ENCODE measurements around the gene AKT1.
A peak's percentile ranks its signal among the peaks of the same experiment; 100 is the strongest.

AKT1 gene

DNA sequence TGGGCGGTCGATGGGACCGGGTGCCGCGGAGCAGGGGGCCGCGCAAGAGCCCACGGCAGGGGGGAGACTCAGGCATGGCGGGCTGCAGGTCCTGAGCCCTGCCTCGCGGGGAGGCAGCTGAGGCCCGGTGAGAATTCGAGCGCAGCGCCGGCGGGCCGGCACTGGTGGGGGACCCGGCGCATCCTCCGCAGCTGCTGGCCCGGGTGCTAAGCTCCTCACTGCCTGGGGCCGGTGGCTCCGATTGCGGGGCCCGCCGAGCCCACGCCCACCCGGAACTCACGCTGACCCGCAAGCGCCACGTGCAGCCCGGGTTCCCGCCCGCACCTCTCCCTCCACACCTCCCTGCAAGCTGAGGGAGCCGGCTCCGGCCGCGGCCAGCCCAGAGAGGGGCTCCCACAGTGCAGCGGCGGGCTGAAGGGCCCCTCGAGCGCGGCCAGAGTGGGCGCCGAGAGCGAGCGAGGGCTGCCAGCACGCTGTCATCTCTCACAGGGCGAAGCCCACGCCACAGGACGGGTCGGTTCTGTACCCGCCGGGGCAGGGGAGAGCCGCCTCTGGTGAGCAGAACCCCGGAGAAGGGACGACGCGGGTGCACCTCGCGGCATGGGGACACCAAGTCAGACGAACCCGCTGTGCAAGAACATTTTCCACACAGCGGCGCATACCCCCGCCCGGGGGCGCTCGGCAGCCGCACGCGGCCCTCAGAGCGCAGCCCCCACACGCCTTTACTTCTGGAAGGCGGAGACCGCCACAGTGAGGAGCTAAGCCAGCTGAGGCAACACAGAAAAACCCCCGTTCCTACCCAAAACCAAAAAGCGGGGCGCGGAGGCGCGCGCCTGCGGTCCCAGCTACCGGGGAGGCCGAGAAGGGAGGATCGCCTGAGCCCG lies 43.8 kb downstream of the AKT1 start:
- no peak for DNase-seq

DNA sequence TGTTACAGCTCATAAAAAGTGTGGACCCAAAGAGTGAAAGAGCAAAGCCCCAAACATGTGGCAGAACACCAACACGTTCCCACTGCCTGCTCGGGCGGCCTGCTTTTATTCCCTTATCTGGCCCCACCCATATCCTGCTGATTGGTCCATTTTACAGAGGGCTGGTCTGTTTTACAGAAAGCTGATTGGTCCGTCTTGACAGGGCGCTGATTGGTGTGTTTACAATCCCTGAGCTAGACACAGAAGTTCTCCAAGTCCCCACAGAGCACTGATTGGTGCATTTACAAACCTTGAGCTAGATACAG lies 44.8 kb downstream of the AKT1 start:
- DNase-seq = peak in 1 of 5 donors; percentile 20

DNA sequence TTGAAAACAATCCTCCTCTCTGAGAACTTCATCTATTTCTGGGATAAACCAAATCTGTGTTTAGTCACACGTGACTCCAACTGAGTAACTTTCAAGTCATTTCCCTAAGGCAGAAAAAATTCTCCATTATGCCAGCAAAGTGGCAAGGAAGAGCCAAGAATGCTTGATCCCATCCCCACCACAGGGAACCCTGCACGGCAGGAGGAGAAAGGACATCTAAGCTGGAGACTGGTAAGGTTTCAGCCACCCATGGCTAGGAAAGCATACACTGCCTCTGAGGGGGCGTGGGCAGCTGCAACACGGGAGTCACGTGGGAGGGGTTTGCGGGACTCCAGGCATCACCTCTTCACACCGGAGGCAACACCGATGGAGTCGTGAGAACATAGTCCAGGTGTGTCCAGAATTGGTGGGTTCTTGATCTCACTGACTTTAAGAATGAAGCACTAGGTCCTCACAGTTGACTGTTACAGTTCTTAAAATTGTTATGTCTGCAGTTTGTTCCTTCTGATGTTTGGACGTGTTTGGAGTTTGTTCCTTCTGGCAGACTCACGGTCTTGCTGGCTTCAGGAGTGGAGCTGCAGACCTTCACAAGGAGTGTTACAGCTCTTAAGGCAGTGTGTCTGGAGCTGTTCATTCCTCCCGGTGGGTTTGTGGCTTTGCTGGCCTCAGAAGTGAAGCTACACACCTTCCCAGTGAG lies 45.3 kb downstream of the AKT1 start:
- DNase-seq = no peak

DNA sequence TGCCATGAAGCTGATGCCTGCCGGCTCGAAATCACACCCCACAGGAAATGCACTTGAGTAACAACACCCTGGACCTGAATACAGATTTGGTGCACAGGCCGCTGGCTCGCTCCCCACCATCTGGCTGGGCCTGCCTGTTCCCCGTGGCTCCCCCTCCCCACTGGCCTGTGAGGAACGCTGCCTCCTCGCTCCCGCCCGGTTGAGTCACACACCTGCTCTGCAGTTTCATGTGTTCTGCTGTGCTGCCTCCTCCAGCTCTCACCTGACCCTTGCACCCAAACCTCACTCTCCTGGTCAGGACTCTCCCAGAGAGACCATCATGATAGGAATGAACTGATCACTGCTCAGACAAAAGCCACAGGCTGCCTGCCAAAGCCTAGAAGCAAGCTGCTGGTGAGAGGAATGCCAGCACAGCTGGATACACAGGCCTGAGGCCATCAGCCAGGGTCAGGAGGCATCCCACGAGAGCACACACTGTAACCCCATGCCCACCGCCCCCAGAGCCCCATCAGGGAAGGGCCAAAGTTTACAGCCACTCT lies 46.4 kb downstream of the AKT1 start:
- DNase-seq = no peak

DNA sequence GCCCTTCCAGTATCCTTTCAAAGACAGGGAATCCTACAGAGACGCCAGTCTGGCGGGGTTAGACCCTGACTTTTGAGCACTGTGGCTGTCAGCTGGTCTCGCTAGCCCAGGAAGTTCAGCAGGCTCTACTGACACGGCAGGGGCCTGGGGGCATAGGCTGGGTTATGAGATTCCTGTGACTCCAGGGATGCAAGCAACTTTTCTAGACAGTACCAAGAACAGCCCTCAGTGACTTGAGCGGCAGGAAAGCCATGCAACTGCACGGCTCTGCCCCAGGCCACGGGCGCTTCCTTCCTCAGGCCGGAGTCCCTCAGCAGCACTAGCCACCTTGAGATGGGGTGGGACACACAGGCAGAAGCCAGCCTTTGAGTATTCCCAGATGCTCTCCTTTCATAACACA lies 47.7 kb downstream of the AKT1 start:
- DNase-seq = no peak

DNA sequence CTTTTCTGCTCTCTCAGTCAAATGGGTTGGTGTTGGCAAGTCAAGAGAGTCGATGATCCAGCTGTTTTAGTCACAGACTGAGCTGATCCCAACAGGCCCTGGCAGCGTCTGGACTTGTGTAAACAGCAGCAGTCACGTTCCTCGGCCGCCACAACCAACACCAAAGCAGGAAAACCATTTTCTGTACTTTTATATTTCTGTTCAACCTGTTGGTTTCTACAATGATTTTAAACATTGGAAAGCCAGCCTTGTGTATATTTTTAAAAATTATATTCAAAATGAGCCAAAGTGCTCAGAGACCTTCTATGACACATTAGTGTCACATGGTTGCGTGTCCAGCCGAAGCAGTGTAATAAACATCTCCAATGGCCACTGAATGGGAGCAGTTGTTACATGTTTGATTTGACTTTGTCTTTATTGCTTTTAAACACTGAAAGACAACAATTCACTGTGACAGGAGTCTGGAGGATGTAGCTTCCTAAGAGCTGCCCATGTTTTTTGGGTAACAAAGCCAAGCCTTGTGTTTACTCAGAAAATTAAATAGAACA lies 48.5 kb downstream of the AKT1 start:
- no peak for DNase-seq

DNA sequence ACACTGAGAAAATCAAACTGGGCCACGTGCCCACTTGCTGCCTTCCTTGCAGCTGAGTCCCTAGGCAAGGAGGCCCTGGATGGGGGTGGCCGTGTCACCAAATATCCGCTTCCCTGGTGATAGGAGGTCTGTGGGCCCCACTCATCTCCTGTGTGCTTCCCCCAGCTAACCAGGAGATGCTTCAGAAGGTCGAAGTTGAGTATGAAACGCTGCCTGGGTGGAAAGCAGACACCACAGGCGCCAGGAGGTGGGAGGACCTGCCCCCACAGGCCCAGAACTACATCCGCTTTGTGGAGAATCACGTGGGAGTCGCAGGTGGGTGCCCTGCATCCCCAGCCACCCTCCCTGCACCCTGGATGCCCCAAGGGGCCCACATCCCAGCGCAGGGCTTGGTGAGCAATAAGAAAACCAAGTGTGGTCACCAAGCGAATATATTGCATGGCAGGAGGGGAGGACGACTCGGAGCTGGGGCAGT lies 49.4 kb downstream of the AKT1 start:
- peak in 1 of 5 donors; percentile 34 for DNase-seq

DNA sequence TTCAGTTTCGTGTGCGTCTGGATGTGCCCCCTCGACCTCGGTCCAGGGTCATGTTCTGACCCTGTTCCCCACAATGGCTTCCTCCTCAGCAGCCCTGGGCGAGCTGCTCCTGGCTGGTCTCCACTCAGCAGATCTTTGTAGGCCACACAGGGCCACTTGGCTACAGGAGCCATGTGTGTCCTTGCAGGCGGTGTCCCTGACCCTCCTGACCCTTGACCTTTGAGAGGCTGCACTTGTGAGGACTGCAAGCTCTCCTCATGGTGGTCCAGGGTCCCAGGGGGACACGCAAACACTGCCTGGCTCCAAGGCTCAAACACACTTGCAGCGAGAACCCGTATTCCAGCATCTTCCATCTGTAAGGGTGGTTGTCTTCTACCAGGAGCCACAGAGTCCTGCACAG lies 50.1 kb downstream of the AKT1 start:
- DNase-seq = no peak

DNA sequence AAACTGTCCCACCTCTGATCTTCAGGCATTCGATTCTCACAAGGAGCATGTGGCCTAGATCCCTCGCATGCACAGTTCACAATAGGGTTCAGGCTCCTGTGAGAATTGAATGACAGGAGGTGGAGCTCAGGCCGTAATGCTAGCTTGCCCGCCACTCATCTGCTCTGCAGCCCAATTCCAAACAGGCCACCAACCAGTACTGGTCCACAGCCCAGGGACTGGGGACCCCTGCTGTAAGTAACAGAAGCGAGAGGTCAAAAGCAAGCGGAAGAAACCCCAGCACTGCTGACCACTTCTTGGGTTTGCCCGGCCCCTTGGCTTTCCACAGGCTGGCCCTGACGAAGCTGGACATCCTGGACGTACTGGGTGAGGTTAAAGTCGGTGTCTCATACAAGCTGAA lies 51.1 kb downstream of the AKT1 start:
- no peak for DNase-seq

DNA sequence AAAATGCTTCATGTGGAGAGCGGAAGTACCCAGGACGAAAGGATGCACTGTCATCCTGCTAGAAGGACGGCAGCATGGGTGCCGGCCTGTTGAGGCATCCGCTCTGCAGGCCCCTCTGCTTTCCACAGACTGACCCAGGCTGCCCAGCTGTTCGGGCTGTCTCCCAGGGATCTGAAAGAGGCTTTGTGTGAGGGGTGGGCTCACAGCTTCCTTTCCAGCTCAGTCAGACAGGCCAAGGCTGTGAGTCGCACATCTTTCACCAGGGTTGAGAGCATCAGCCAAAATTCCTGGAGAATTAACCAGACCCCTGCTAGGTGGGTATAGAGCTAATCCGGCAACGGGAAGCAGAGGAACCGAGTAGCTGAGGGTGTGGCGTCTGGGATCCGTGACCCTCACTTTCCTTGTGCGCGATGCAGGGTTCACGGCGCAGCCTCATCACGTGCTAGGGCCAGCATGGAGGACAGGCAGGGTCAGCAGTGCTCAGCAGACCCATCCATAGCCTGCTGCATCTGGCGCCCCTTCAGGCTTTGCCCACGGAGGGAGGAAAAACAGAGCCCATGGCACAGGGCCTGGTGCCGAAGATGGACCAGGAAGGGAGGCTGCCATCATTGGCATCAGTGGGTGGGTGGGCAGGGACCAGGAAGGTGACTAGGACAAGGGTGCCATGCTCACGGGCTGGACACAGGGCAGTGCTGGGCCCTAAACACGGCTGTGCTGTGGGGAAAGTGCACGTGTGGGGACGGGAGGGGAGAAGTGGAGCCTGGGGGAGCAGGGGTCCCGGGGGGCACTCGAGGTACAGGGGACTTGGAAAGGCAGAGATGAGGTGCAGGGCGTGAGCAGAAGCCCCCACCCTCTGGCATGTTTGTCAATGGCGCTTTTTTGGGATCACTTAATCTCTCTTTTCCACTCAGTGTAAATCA lies 51.8 kb downstream of the AKT1 start:
- DNase-seq = no peak

DNA sequence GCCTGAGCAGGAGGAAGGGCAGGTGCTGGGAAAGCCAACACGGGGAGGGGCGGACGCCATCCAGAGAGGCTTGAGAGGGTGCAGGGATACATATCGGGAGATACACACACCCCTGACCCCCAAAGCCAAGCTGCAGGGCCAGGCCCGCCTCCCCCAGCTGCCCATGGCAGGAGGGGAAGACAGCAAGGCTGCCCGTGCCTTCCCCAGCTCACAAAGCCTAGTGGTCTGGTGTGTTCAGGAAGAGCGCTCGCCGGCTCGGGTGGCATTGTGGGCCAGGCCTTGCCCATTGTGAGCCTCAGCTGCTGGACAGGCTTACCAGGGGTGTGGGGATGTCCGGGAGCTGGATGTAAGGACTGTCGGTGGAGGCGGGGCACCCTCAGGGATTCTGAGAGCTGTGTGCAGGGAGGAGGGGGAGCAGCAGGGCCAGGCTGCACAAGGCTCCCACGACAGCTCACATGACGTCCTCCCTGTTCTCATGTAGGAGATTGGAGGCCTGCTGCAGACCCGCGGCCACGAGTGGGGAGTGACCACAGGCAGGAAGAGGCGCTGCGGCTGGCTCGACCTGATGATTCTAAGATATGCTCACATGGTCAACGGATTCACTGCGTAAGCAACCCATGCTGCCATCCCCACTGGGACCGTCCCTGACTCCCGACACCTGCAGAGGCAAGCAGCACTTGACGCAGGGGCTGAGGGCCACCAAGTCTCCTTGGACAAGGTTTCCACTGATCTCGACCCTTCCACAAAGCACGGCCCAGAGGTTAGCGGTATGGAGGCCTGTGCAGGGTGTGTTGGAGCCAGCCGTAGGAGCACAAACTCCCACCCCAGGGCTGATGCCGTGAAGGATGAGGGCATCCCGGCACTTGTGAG lies 52.7 kb downstream of the AKT1 start:
- no peak for DNase-seq

DNA sequence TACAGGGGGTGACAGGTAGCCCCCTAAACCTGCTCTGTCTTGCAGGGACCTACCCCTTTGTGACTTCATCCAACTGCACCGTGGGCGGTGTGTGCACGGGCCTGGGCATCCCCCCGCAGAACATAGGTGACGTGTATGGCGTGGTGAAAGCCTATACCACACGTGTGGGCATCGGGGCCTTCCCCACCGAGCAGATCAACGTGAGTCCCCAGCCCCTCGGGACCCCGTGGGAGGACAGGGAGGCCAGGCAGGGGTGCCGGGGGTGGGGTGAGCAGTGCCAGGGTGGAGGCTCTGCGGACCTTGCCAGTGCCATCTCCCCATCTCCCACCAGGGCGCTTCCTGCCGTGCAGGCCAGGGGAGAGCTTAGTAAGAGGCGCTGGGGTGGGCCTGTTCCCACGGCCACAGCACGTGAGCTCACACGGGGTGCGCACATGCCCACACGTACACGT lies 53.7 kb downstream of the AKT1 start:
- no peak for DNase-seq

DNA sequence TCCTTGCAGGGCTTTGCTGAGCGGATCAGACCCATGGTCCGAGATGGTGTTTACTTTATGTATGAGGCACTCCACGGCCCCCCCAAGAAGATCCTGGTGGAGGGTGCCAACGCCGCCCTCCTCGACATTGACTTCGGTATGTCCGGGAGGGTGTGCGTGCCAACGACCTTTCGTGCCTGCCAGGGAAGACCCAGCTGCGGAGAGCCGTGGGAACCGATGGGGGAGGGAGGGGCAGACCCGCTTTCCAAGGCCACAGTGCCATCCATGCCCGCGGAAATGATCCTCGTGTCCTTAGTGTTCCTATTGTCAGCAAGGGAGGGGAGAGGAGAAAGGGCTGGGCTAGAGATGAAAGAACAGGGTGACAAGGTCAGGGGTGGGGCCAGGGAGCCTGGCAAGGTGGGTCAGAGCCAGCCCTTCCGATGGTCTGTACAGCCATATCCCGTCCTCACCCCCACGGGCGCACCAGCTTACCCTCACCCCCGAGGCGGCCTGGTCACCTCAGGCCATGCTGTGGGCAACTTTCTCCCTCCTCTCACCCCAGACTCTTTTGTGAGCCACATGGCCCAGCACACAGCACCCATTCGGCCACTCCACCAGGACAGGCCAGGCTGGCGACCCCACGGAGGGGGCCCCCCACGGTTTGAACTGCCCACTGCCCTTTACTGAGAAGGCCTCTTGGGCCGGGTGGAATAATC lies 54.3 kb downstream of the AKT1 start:
- no peak for DNase-seq

DNA sequence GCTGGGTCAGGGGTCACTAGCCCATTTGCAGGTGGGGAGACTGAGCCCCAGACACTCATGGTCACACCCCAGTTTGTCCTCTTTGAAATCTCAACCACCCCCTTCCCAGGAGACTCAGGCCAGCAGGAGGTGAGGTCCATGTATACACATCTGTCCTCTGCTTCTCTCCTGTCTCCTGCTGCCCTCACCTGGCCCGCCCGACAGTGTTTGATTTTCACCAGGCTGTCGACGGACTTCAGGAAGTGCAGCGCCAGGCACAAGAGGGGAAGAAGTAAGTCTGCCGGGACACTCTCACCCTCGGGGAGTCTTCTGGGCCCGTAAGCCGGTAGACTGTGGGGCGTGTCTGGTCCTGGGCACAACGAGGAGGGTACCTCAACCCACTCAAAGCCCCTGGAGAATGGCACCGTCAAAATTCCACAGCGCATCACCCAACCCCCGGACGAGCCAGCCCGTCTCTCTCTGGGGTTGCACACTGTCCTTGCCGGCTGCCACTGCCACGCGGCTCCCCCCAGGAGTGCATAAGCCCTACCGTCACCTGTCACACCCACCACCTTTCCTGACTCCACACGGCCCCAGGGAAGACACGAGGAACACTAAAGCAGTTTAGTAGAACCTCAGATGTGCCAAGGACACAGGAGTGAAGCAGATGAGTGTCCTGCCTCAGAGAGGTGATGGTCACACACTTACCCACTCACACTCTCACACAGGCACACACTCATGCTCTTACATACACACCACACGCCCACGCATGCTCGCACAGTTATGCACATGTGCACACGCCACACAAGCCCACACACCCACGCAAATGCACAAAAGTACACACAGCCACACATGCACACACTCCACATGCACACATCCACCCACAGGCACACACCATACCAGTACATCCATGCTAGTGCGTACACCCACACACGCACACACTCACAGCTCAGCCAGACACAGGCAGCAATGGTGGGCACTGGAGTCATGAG lies 55.7 kb downstream of the AKT1 start:
- DNase-seq = no peak

DNA sequence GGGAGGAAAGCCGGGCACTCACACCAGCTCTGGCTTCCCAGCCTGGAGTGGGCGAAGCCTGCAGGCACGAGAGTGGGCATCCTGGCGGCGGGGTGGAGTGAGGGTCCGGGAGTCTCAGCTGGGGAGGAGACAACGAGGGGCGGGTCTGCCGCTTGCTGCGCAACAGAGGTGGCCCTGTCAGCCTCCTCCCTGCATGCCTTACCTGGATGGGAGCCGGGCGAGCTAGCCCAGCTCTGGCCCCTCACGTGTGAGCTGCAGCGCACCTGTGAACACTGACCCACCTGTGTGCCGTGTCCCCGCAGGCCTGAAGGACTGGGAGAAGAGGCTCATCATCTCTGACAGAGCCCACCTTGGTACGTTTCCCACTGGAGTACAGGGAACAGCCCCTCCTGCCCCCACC lies 56.5 kb downstream of the AKT1 start:
- DNase-seq = no peak

DNA sequence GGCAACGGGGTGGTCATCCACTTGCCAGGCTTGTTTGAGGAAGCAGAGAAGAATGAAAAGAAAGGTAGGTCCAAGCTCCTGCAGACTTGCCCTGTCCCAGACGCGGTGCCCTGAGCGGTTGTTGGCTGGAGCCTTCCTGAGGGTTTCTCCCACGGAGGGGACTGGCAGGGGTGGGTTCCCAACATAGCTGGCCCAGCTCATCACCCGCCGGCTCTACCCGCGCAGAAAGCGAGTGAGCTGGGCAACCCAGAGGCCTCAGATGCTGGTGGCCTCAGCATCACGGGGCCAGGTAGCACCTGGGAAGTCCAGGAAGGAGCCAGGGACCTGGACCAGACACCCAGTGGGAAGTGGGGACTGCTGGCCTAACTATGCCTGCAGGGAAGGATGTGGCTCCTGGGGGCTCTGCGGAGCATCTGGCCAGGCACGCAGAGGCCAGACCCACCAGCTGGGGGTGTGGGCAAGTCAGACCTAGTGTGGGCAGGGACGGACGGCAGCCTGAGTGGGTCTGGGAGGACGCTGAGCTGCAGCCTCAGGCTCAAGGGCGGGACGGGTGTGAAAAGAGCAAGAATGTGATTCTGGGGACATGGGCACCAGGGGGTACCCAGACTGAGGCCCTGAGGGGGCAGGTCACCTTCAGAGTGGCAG lies 57.1 kb downstream of the AKT1 start:
- no peak for DNase-seq

DNA sequence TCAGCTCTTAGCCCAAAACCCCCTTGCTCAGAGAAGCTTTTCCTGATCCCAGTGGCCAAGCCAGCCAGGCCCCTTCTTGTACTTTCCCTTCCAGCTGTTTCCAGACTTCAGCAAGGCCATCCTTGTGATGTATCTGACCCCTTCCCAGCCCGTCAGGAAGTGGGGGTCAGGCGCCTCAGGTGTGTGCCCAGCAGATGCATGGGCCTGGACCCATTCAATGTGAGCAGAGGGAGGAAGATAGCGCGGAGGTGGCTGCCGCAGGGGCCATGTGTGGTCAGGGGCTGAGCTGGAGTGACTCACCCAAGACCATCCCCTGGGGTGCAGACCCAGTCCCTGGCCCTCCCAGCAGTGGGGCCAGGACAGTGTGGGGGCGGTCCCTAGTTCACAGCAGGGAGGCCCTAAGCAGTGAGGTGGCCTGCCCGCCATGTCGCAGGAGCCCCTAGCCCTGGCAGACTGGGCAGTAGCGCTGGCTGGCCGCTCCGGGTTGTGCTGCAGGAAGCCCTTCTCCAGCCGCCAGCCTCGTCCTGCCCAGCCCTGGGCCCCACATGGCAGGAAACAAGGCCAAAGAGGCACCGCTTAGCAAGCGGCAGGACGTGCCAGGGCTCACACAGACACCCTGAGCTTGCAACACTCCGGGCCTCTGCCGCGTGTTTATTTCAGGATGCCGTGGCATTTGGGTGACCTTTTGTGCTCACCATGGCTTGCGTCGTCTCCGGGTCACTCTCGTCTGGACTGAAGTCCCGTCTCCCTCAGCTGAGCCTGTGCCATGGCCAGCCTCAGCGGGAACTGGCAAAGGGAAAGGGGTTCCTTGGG lies 59.5 kb downstream of the AKT1 start:
- DNase-seq = no peak
